ENCODE measurements around the gene MTF2. TPM values are rescaled to one million over a fixed set of nuclear protein-coding genes. Genes with fewer than 3 reads are reported as not detected.

Gene MTF2
- total and polyA plus RNA-seq, 9 of the 15 experiments (the other 6 are each of a cell fraction or from before 2014, with no cell fraction given): 29.3 to 124 (median 57.7) TPM

- TF ChIP-seq SMARCC2 (IDR thresholded peaks at IDR 0.05; ENCODE audit: low read depth): peak; percentile 43; the same call in 1 of the 2 replicates
Measured at GRCh38 chr1:93078638-93078985, 471 bp upstream of the MTF2 start (continued).

GRCh38 chr1:93079685-93080141 lies 630 bp downstream of the MTF2 start:
- Histone ChIP-seq H3K9me1 (ENCODE audit: control insufficient read depth, insufficient read depth, low read length) (no peaks in the 10 kb centered on the region), H3K9me3 (replicated peaks; ENCODE audit: control insufficient read depth, insufficient read depth, low read depth, low read length) (peaks cover 23% of the 10 kb centered on the region), H3K9ac (ENCODE audit: insufficient read depth in 1 of 2, low read depth in 2 of 2, low read length in 2 of 2) (peak overlapping the region; percentile 98 to 99), H2AFZ (ENCODE audit: low read depth, low read length) (peak overlapping the region; percentile 90), H3K36me3 (ENCODE audit: control insufficient read depth, insufficient read depth, low read length) (peaks cover 32% of the 10 kb centered on the region), H3K4me3 (peak overlapping the region; percentile 92), H3K27me3 (ENCODE audit: control insufficient read depth in 2 of 2, insufficient read depth in 2 of 2, low read length in 2 of 2) (no peaks in the 10 kb centered on the region), H3K27ac (ENCODE audit: extremely low read depth, low read depth, low read length) (peak overlapping the region; percentile 96), H3K4me2 (ENCODE audit: insufficient read depth, low read length) (peak overlapping the region; percentile 98), H3K4me1 (replicated peaks in 1 of 2; ENCODE audit: control insufficient read depth in 2 of 2, insufficient read depth in 2 of 2, low read length in 2 of 2) (peaks cover 0 to 6% of the 10 kb centered on the region in 2 experiments; a peak in 3 of 5 replicates), H4K20me1 (replicated peaks; ENCODE audit: control insufficient read depth, insufficient read depth, low read length) (no peaks in the 10 kb centered on the region), H3K79me2 (ENCODE audit: control insufficient read depth, insufficient read depth, low read length) (peaks cover 68% of the 10 kb centered on the region)
- in situ Hi-C loops (cut with MboI): no loop called here
- no TSS peak for BruUV-seq (replicated peaks)
- FAIRE-seq: no peak
- peak; percentile 59 to 75 (median 62) for DNase-seq (ENCODE audit: extremely low read depth in 1 of 4, low spot score in 3 of 4)
- POLR2A ChIA-PET: interaction anchor here (0.7 to 4.7 kb wide), 13 partner anchors 14 to 699 kb away, joined by 3 to 71 read pairs (median 4); partner anchors contain the start of genes DR1 and FNBP1L
- CTCF ChIA-PET (ENCODE audit: low intra/inter-chr PET ratio): no interaction called here
- intact Hi-C loops (cut with micrococcal nuclease): loop anchor here (2.0 to 5.0 kb wide), 4 partner anchors 58 to 268 kb away; partner anchors contain the start of genes CCDC18, DR1 and TMED5
- ATAC-seq: peak; percentile 70
- 1% methylated on average over 12 of the region's 13 CpGs for WGBS (ENCODE audit: insufficient coverage, low coverage, missing lambda C conversion rate)
- TF ChIP-seq ZNF311 (CRISPR knock-in tag; IDR thresholded peaks at IDR 0.05) (no peak), DPF2 (IDR thresholded peaks at IDR 0.05) (peak; percentile 31; the same call in 1 of the 2 replicates), PURB (CRISPR knock-in tag; IDR thresholded peaks at IDR 0.05; ENCODE audit: low read depth) (no peak), MTA2 (IDR thresholded peaks at IDR 0.05; ENCODE audit: low read depth) (0 out of 2 replicates have a peak, but pooled peaks have one; percentile 13), FOXP4 (CRISPR knock-in tag; IDR thresholded peaks at IDR 0.05; ENCODE audit: borderline replicate concordance) (no peak), PHF20 (IDR thresholded peaks at IDR 0.05; ENCODE audit: partially characterized antibody) (no peak), SPI1 (IDR thresholded peaks at IDR 0.05; ENCODE audit: borderline replicate concordance, low read depth, low read length) (0 out of 2 replicates have a peak, but pooled peaks have one; percentile 1), THRAP3 (IDR thresholded peaks at IDR 0.05; ENCODE audit: borderline replicate concordance) (peak; percentile 75; the same call in 1 of the 2 replicates), HLTF (IDR thresholded peaks at IDR 0.05) (0 out of 2 replicates have a peak, but pooled peaks have one; percentile 34), OTX1 (CRISPR knock-in tag; IDR thresholded peaks at IDR 0.05) (0 out of 2 replicates have a peak, but pooled peaks have one; percentile 31), HDAC1 (IDR thresholded peaks at IDR 0.05) (peak in 1 of 2 experiments; percentile 68; a peak in 2 of 4 replicates), YY1 (IDR thresholded peaks at IDR 0.05; ENCODE audit: borderline replicate concordance in 1 of 3, control insufficient read depth in 1 of 3, extremely low read depth in 1 of 3, insufficient read depth in 3 of 3, insufficient read length in 1 of 3, insufficient replicate concordance in 2 of 3, low read depth in 1 of 3, low read length in 2 of 3) (peak in 2 of 3 experiments; percentile 22 to 57), EGR1 (conservative IDR thresholded peaks at IDR 0.05) (peak; percentile 88), ZNF124 (CRISPR knock-in tag; IDR thresholded peaks at IDR 0.05) (no peak), ATF7 (IDR thresholded peaks at IDR 0.05) (no peak), LARP7 (IDR thresholded peaks at IDR 0.05) (0 out of 2 replicates have a peak, but pooled peaks have one; percentile 32), MLLT1 (IDR thresholded peaks at IDR 0.05) (peak in 1 of 2 experiments; percentile 12; a peak in 2 of 4 replicates), SMARCE1 (IDR thresholded peaks at IDR 0.05) (0 out of 2 replicates have a peak, but pooled peaks have one; percentile 12), HDGF (IDR thresholded peaks at IDR 0.05) (no peak)

All from K562 (cell line).